GM12878 (cell line): ENCODE measurements around the gene HACD3. TPM values are rescaled to one million over a fixed set of nuclear protein-coding genes. Genes with fewer than 3 reads are reported as not detected.

ENCODE experiments used
- ATAC-seq: fragments of 200-7000 bp; cut with Tn5 transposase; 3 replicates; pipeline ENCODE4 v1.9.1; 2020; ENCODE audit warnings: mild to moderate bottlenecking, moderate library complexity
- BruUV-seq: library from RNA; stranded (reverse); fragments of 400-500 nt; replicated peaks from 2 replicates; lab custom pipeline; 2021; lab: Mats Ljungman, UMichigan
- CTCF ChIA-PET: fragments of 300-600 bp; sonication (Branson Sonifier 250); formaldehyde crosslinking; extraction: SDS; loops from one replicate; lab custom pipeline; 2021; ENCODE audit warnings: inconsistent platforms; lab: Yijun Ruan, JAX
- POLR2A ChIA-PET: fragments of 350-600 bp; formaldehyde crosslinking; extraction: SDS; loops from one replicate; lab custom pipeline; 2021; ENCODE audit warnings: inconsistent platforms; lab: Charles Lee
- RAD21 ChIA-PET: fragments of 300-600 bp; sonication (Branson Sonifier 250); formaldehyde crosslinking; loops from one replicate; lab custom pipeline; 2023; ENCODE audit warnings: antibody characterized with exemption; ENCODE audit not compliant: unreplicated experiment; lab: Charles Lee
- SMC1A ChIA-PET: fragments of 300-600 bp; sonication (Branson Sonifier 250); formaldehyde crosslinking; loops from one replicate; lab custom pipeline; 2023; ENCODE audit not compliant: unreplicated experiment, uncharacterized antibody; lab: Charles Lee
- DNase-seq: peaks from one replicate; pipeline ENCODE4 v3.0.0-alpha.2; 2011; ENCODE audit warnings: low read depth, low spot score
- FAIRE-seq: peaks from 3 replicates; lab custom pipeline; 2011; peaks lifted over from hg19 to GRCh38; lab: Jason Lieb, UNC
- H2AFZ ChIP-seq: 2 replicates; pipeline ENCODE4 v1.6.0; 2011; ENCODE audit warnings: low read depth, low read length, control low read depth; ENCODE audit not compliant: control insufficient read depth
- H3K27ac ChIP-seq: 2 replicates; pipeline ENCODE4 v1.5.1; 2011; ENCODE audit warnings: control low read depth; ENCODE audit not compliant: control insufficient read depth, insufficient read depth
- H3K27me3 ChIP-seq, 2 experiments: replicated peaks in 1 of 2; 2 replicates each; pipeline versions ENCODE4 v1.6.0 to v1.6.1; 2011; ENCODE audit warnings: low read length in 1 of 2; ENCODE audit not compliant: control insufficient read depth in 2 of 2, insufficient read depth in 2 of 2
- H3K36me3 ChIP-seq, 2 experiments: 2 replicates each; pipeline ENCODE4 v1.5.1; 2011; ENCODE audit warnings: low read length in 1 of 2; ENCODE audit not compliant: control insufficient read depth in 2 of 2, insufficient read depth in 2 of 2
- H3K4me1 ChIP-seq: 2 replicates; pipeline ENCODE4 v1.6.1; 2011; ENCODE audit warnings: mild to moderate bottlenecking, low read length, moderate library complexity, mixed read lengths; ENCODE audit not compliant: control insufficient read depth, insufficient read depth
- H3K4me2 ChIP-seq: 2 replicates; pipeline ENCODE4 v1.6.0; 2011; ENCODE audit warnings: control low read depth; ENCODE audit not compliant: control insufficient read depth, insufficient read depth
- H3K4me3 ChIP-seq: fragments of 200-600 bp; sonication (generic); 2 replicates; pipeline ENCODE4 v1.5.1; 2016
- H3K79me2 ChIP-seq: 2 replicates; pipeline ENCODE4 v1.6.0; 2011; ENCODE audit warnings: low read length; ENCODE audit not compliant: control insufficient read depth, insufficient read depth
- H3K9ac ChIP-seq: 2 replicates; pipeline ENCODE4 v1.8.0; 2011; ENCODE audit warnings: low read length, control low read depth, mixed read lengths; ENCODE audit not compliant: control insufficient read depth, insufficient read depth
- H3K9me3 ChIP-seq: replicated peaks from 3 replicates; pipeline ENCODE4 v1.5.1; 2011; ENCODE audit warnings: mild to moderate bottlenecking, low read length; ENCODE audit not compliant: control insufficient read depth, insufficient read depth
- H4K20me1 ChIP-seq: 2 replicates; pipeline ENCODE4 v1.6.0; 2011; ENCODE audit not compliant: control insufficient read depth, insufficient read depth
- CBX5 ChIP-seq: sonication (generic); IDR thresholded peaks from 2 replicates; pipeline ENCODE4 v1.6.1; 2016; ENCODE audit warnings: low read depth, moderate library complexity, mild to moderate bottlenecking, inconsistent platforms
- CEBPZ ChIP-seq: fragments of 150-350 bp; IDR thresholded peaks from 2 replicates; pipeline ENCODE4 v1.6.1; 2016; ENCODE audit warnings: low read depth, low read length
- CHD2 ChIP-seq: IDR thresholded peaks from 2 replicates; pipeline ENCODE4 v1.6.1; 2011; ENCODE audit warnings: low read depth, low read length, improper control_type of control experiment, borderline replicate concordance
- DPF2 ChIP-seq: fragments of 450-650 bp; IDR thresholded peaks from 2 replicates; pipeline ENCODE4 v1.6.1; 2017; ENCODE audit warnings: mild to moderate bottlenecking
- ELK1 ChIP-seq: IDR thresholded peaks from 2 replicates; pipeline ENCODE4 v1.6.1; 2012; ENCODE audit warnings: low read depth, low read length, improper control_type of control experiment
- HCFC1 ChIP-seq: fragments of 150-350 bp; IDR thresholded peaks from 2 replicates; pipeline ENCODE4 v1.6.1; 2014; ENCODE audit warnings: low read length
- HSF1 ChIP-seq: fragments of 150-350 bp; IDR thresholded peaks from 2 replicates; pipeline ENCODE4 v1.6.1; 2014; ENCODE audit warnings: mild to moderate bottlenecking, low read depth, low read length
- MLLT1 ChIP-seq: fragments of 450-650 bp; IDR thresholded peaks from 2 replicates; pipeline ENCODE4 v1.6.1; 2016; ENCODE audit warnings: mild to moderate bottlenecking
- MXI1 ChIP-seq: fragments of 150-350 bp; IDR thresholded peaks from 2 replicates; pipeline ENCODE4 v1.6.1; 2011; ENCODE audit warnings: low read depth, mild to moderate bottlenecking, inconsistent platforms, low read length, improper control_type of control experiment
- PAX5 ChIP-seq: IDR thresholded peaks from 2 replicates; pipeline ENCODE4 v1.6.1; 2011; ENCODE audit warnings: low read depth, low read length, borderline replicate concordance
- RELA ChIP-seq: fragments of 450-650 bp; IDR thresholded peaks from 2 replicates; pipeline ENCODE4 v1.8.0; 2014; ENCODE audit warnings: borderline replicate concordance; ENCODE audit not compliant: partially characterized antibody
- RFX5 ChIP-seq: IDR thresholded peaks from 2 replicates; pipeline ENCODE4 v1.6.1; 2011; ENCODE audit warnings: low read depth, low read length, improper control_type of control experiment
- SIX5 ChIP-seq: IDR thresholded peaks from 2 replicates; pipeline ENCODE4 v1.6.1; 2011; ENCODE audit warnings: mild to moderate bottlenecking, low read depth, low read length, moderate library complexity; ENCODE audit not compliant: severe bottlenecking
- SMARCA5 ChIP-seq: fragments of 450-650 bp; IDR thresholded peaks from 2 replicates; pipeline ENCODE4 v1.6.1; 2017; ENCODE audit warnings: mild to moderate bottlenecking
- SMC3 ChIP-seq: IDR thresholded peaks from 2 replicates; pipeline ENCODE4 v1.6.1; 2011; ENCODE audit warnings: low read length, improper control_type of control experiment, borderline replicate concordance
- WRNIP1 ChIP-seq: IDR thresholded peaks from 2 replicates; pipeline ENCODE4 v1.6.1; 2011; ENCODE audit warnings: low read depth, low read length, improper control_type of control experiment, borderline replicate concordance
- YBX1 ChIP-seq: fragments of 450-650 bp; IDR thresholded peaks from 2 replicates; pipeline ENCODE4 v1.6.1; 2016; ENCODE audit warnings: antibody characterized with exemption
- ZZZ3 ChIP-seq: IDR thresholded peaks from 2 replicates; pipeline ENCODE4 v1.6.1; 2011; ENCODE audit warnings: low read depth; ENCODE audit not compliant: control insufficient read depth, insufficient read length
- whole genome bisulfite sequencing: methylation state at CpG from one replicate; pipeline ENCODE4 v1.1.6; 2016; ENCODE audit warnings: low lambda C conversion rate; ENCODE audit not compliant: insufficient replicate concordance, insufficient coverage; ENCODE audit errors: missing lambda C conversion rate; 5-methylcytosine and 5-hydroxymethylcytosine counted together
- in situ Hi-C: fragments of 300-500 bp; cut with MboI; formaldehyde crosslinking; loops from 9 replicates; pipeline ENCODE4 v1.14.3; 2018; ENCODE audit warnings: mixed read lengths
- intact Hi-C: fragments of 100-400 bp; cut with micrococcal nuclease; formaldehyde crosslinking; loops from one replicate; pipeline ENCODE4 v1.14.2; 2022; ENCODE audit not compliant: unreplicated experiment
- polyA plus RNA-seq, 11 experiments: library from polyadenylated mRNA; depleted of rRNA in 4 of 11; unstranded in 6 of 11; stranded (reverse) in 5 of 11; fragments of >200 nt; fragmentation: Nextera tagmentation in 4 of 11; fragmentation: Illumina TruSeq in 1 of 11; extraction: Ambion mirVana in 4 of 11; extraction: Trizol in 1 of 11; gene quantifications; 1 replicate in 1 of 11; 2 replicates in 10 of 11; pipeline versions ENCODE4 v1.2.1 to v1.2.3, GENCODE V29; 2011 to 2016; ENCODE audit warnings: inconsistent platforms in 2 of 11, missing spikeins in 2 of 11, low read depth in 1 of 11
- total RNA-seq, 4 experiments: library from RNA; depleted of rRNA in 3 of 4; stranded (reverse); fragments of >200 nt in 3 of 4; fragmentation: Illumina TruSeq in 1 of 4; extraction: Trizol in 1 of 4; gene quantifications; 2 replicates each; pipeline versions ENCODE4 v1.2.1 to v1.2.3, GENCODE V29; 2013 to 2021

The HACD3 gene
- total and polyA plus RNA-seq, 10 of the 15 experiments (the other 5 are each of a cell fraction or from before 2014, with no cell fraction given): 25.9 to 75.8 (median 48.3) TPM

- WGBS: 42% methylated on average over 4 of the region's 4 CpGs
- ChIA-PET RAD21 (no interaction called here), SMC1A (no interaction called here), CTCF (interaction anchor here (0.6 to 1.1 kb wide), 2 partner anchors 12 to 907 kb away, joined by 3 read pairs; no protein-coding TSS in a partner anchor), POLR2A (no interaction called here)
- H3K9me3 ChIP-seq: no peaks in the 10 kb centered on the region
- FAIRE-seq (no peak), DNase-seq (no peak), ATAC-seq (no peak)
- H4K20me1 ChIP-seq: no peaks in the 10 kb centered on the region
- in situ Hi-C loops (no loop called here), intact Hi-C loops (no loop called here)
- peaks cover 11% of the 10 kb centered on the region for H3K4me1 ChIP-seq
- no peak for TF ChIP-seq CBX5
- TF ChIP-seq SMC3: no peak
- TF ChIP-seq PAX5: no peak
- no peak for TF ChIP-seq ZZZ3
- TF ChIP-seq SIX5: no peak
- TF ChIP-seq ELK1: no peak
- TF ChIP-seq DPF2: no peak
- TF ChIP-seq HSF1: no peak
- no peak for TF ChIP-seq SMARCA5
- TF ChIP-seq RFX5: no peak
- no peak for TF ChIP-seq YBX1
- TF ChIP-seq MXI1: no peak
- TF ChIP-seq CHD2: no peak
- TF ChIP-seq HCFC1: no peak
- TF ChIP-seq CEBPZ: no peak
- no peak for TF ChIP-seq MLLT1
- TF ChIP-seq WRNIP1: no peak
- TF ChIP-seq RELA: no peak
- H3K36me3 ChIP-seq: no peaks in the 10 kb centered on the region
- H3K4me3 ChIP-seq: no peak overlapping the region
- H2AFZ ChIP-seq: no peak overlapping the region
- H3K4me2 ChIP-seq: no peak overlapping the region
- H3K27ac ChIP-seq: no peak overlapping the region
- H3K27me3 ChIP-seq: no peaks in the 10 kb centered on the region
- no peak overlapping the region for H3K9ac ChIP-seq
- no peaks in the 10 kb centered on the region for H3K79me2 ChIP-seq
- BruUV-seq: TSS peak; percentile 22
Observed at GRCh38 chr15:65626856-65627255, 96.6 kb downstream of the HACD3 start.
